Suppressor macrophage treated with lipopolysaccharide for 4 hours (primary cell): ENCODE measurements around the gene DNAJC22.
"Not testable (repeated sequence)": the region's sequence is repeated elsewhere in the genome, so short reads cannot be mapped to it uniquely, and the experiment has no call there.

ENCODE experiments used
- DNase-seq: peaks from one replicate; pipeline ENCODE4 v3.0.0-alpha.2; 2020

The DNAJC22 gene

DNA sequence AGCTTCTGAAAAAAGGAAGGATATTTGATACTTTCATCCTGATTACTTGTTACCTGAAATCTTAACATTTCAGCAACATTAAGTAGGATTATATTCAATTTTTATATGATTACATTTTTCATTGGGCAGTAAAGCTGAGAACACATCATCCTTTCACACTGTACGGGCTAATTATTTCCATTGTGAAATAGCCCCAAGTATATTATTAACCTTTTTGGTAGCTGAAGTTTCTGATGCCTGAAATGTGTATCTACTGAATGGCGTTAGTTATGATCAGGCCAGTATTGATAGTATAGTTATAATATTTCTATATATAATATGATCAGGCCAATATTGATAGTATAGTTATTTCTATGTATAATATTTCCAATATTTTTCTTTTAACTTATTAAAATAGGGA lies 30.7 kb downstream of the DNAJC22 start:
- DNase-seq, result no peak

DNA sequence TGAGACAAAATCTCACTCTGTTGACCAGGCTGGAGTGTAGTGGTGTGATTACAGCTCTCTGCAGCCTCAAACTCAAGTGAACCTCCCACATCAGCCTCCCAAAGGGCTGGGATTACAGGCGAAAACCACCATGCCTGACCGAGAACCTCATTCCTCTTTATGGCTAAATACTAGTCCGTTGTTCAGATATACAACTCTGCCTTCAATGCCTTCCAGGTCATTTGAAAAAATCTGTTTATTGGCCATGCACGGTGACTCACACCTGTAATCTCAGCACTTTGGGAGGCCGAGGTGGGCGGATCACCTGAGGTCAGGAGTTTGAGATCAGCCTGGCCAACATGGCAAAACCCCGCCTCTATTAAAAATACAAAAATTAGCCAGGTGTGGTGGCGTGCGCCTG lies 33.5 kb downstream of the DNAJC22 start:
- not testable (repeated sequence) for DNase-seq

DNA sequence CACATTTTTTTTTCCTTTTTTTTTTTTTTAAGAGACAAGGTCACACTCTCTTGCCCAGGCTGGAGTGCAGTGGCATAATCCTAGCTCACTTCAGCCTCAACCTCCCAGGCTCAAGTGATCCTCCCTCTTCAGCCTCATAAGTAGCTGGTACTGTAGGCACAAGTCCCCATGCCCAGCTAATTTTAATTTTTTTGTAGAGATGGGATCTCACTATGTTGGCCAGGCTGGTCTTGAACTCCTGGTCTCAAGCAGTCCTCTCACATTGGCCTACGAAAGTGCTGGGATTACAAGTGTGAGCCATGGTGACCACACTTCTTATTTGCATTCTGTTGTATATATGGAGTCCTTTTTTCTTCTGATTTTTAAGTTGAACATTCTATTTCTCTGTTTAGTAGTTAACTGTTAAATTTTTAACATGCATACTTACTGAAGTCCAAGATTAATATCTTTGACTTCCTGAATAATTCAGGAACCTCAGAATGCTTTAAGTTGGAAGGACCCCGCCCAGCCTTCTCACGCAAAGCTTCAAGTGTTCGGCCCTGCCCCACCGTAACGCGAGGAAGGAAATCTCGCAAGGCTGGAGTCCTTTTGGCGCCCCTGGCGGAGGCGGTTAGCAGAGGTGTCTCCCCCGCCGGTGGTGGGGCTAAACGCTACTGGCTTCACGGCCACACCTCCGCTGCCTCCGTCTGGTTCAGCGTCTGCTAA lies 42.1 kb downstream of the DNAJC22 start:
- DNase-seq, result peak; percentile 65

DNA sequence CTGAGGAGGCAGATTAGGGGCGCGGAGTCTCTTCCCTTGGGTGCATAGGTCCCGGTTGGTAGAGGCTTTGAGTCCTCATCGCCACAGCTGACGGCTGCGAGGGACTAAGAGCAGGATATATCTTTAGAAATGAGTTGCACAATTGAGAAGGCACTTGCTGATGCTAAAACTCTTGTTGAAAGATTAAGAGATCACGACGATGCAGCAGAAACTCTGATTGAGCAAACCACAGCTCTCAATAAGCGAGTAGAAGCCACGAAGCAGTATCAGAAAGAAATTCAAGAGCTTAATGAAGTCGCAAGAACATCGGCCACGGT lies 42.7 kb downstream of the DNAJC22 start:
- no peak for DNase-seq

DNA sequence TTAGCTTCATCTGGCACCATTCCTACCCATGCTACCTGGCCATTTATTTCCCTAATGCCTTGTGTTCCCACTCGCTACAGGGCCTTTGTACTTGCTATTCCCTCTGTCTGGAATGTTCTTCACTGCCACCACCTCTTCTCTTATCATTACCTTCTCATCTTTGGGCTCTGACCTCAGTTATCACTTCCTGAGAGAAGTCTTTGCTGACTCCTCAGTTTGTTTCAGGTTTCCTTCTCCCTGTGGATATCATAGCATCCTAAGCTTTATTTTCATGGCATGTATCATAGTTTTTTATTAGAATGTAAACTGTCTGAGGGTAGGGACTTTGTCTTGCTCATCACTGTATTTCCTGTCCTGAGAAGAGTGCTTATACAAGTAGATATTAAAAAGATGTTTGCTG lies 50.3 kb downstream of the DNAJC22 start:
- no peak for DNase-seq

DNA sequence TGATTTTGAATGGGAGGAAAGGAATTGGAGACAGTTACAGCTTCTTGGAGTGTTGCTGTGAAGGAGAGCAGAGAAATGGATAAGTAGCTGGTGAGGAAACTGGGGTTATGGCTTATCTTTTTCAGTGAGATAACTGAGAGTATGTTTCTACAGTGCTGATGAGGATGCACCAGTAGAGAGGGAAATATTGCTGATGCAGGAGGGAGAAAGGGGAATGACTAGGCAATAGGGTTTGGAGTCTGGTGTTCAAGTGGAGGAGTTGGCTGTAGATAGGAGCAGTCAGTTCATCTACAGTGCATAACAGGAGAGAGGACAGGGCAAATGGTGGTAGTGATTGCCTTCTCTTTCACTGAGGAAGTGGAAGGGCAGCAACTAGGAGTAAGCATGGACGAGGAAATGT lies 53.6 kb downstream of the DNAJC22 start:
- no peak for DNase-seq
